HepG2 (cell line): ENCODE measurements around the gene VSX1. TPM values are rescaled to one million over a fixed set of nuclear protein-coding genes. Genes with fewer than 3 reads are reported as not detected.

Experiments used
- BCL6 ChIP-seq: IDR thresholded peaks from 2 replicates; pipeline ENCODE4 v1.6.1; 2016; ENCODE audit warnings: missing genetic modification reagents, missing compliant biosample characterization
- CREM ChIP-seq, 2 experiments: sonication (generic) in 1 of 2; formaldehyde crosslinking in 1 of 2; IDR thresholded peaks; 2 replicates each; pipeline versions ENCODE4 v1.4.0 to v1.6.1; 2016 to 2020; ENCODE audit warnings: antibody characterized with exemption in 1 of 2, mild to moderate bottlenecking in 1 of 2, missing genetic modification reagents in 1 of 2
- HNRNPL ChIP-seq: fragments of 200-400 bp; formaldehyde crosslinking; IDR thresholded peaks from 2 replicates; pipeline ENCODE4 v1.6.1; 2017; ENCODE audit warnings: mild to moderate bottlenecking, low read depth, low read length
- HOXA7 ChIP-seq: sonication (generic); formaldehyde crosslinking; IDR thresholded peaks from 2 replicates; pipeline ENCODE4 v1.8.1; 2022; ENCODE audit warnings: mild to moderate bottlenecking, missing genetic modification reagents, moderate library complexity
- MED1 ChIP-seq: sonication (generic); formaldehyde crosslinking; IDR thresholded peaks from 2 replicates; pipeline ENCODE4 v1.4.0; 2020; ENCODE audit warnings: missing genetic modification reagents
- NBN ChIP-seq: fragments of 450-650 bp; conservative IDR thresholded peaks from 2 replicates; pipeline ENCODE4 v1.6.1; 2017
- NCOR1 ChIP-seq: fragments of 200-600 bp; sonication (generic); IDR thresholded peaks from 2 replicates; pipeline ENCODE4 v1.7.0; 2017; ENCODE audit warnings: antibody characterized with exemption, low read length, borderline replicate concordance
- RXRA ChIP-seq: sonication (generic); formaldehyde crosslinking; IDR thresholded peaks from 2 replicates; pipeline ENCODE4 v1.5.1; 2020; ENCODE audit warnings: missing genetic modification reagents
- TBL1XR1 ChIP-seq: fragments of 150-350 bp; IDR thresholded peaks from 2 replicates; pipeline ENCODE4 v1.6.1; 2014; ENCODE audit warnings: borderline replicate concordance, low read length; ENCODE audit not compliant: partially characterized antibody
- TBX2 ChIP-seq: sonication (generic); formaldehyde crosslinking; IDR thresholded peaks from 2 replicates; pipeline ENCODE4 v1.5.0; 2020; ENCODE audit warnings: missing genetic modification reagents, mild to moderate bottlenecking, borderline replicate concordance
- TFE3 ChIP-seq: IDR thresholded peaks from 2 replicates; pipeline ENCODE4 v1.6.1; 2016
- WIZ ChIP-seq: sonication (generic); formaldehyde crosslinking; IDR thresholded peaks from 2 replicates; pipeline ENCODE4 v1.5.1; 2020; ENCODE audit warnings: mild to moderate bottlenecking, missing genetic modification reagents
- YEATS2 ChIP-seq: sonication (generic); formaldehyde crosslinking; IDR thresholded peaks from 2 replicates; pipeline ENCODE4 v1.4.0; 2020; ENCODE audit warnings: missing genetic modification reagents, borderline replicate concordance
- ZBTB7B ChIP-seq: sonication (generic); formaldehyde crosslinking; IDR thresholded peaks from 2 replicates; pipeline ENCODE4 v1.4.0; 2020; ENCODE audit warnings: missing genetic modification reagents
- ZFAT ChIP-seq: sonication (generic); formaldehyde crosslinking; conservative IDR thresholded peaks from 2 replicates; pipeline ENCODE4 v1.8.1; 2023; ENCODE audit warnings: missing genetic modification reagents, inconsistent platforms
- ZMAT3 ChIP-seq: sonication (generic); formaldehyde crosslinking; conservative IDR thresholded peaks from 2 replicates; pipeline ENCODE4 v1.7.0; 2021; ENCODE audit warnings: missing genetic modification reagents
- ZNF232 ChIP-seq: sonication (generic); formaldehyde crosslinking; IDR thresholded peaks from 2 replicates; pipeline ENCODE4 v1.4.0; 2020; ENCODE audit warnings: missing genetic modification reagents, borderline replicate concordance
- ZNF460 ChIP-seq: sonication (generic); formaldehyde crosslinking; IDR thresholded peaks from 2 replicates; pipeline ENCODE4 v1.5.1; 2020; ENCODE audit warnings: missing genetic modification reagents, mild to moderate bottlenecking, borderline replicate concordance
- ZNF547 ChIP-seq: sonication (generic); formaldehyde crosslinking; IDR thresholded peaks from 2 replicates; pipeline ENCODE4 v1.5.1; 2020; ENCODE audit warnings: mild to moderate bottlenecking, missing genetic modification reagents
- ZNF7 ChIP-seq: IDR thresholded peaks from 2 replicates; pipeline ENCODE4 v1.6.1; 2016; ENCODE audit warnings: missing biosample characterization, missing genetic modification reagents
- ZNF747 ChIP-seq: sonication (generic); formaldehyde crosslinking; IDR thresholded peaks from 2 replicates; pipeline ENCODE4 v1.8.1; 2023; ENCODE audit warnings: missing genetic modification reagents, mild to moderate bottlenecking, borderline replicate concordance
- ZNF75D ChIP-seq: sonication (generic); formaldehyde crosslinking; IDR thresholded peaks from 2 replicates; pipeline ENCODE4 v1.8.1; 2023; ENCODE audit warnings: missing genetic modification reagents, mild to moderate bottlenecking, borderline replicate concordance
- polyA plus RNA-seq, 8 experiments: library from polyadenylated mRNA; depleted of rRNA in 3 of 8; stranded (reverse) in 7 of 8; unstranded in 1 of 8; fragments of >200 nt; fragmentation: Illumina TruSeq in 4 of 8; extraction: Trizol in 4 of 8; gene quantifications; 2 replicates each; pipeline versions ENCODE4 v1.2.1 to v1.2.3, GENCODE V29; 2011 to 2016; ENCODE audit warnings: low read depth in 4 of 8, missing spikeins in 1 of 8, mixed read lengths in 1 of 8; ENCODE audit not compliant: insufficient read depth in 1 of 8
- total RNA-seq, 5 experiments: library from RNA; depleted of rRNA; stranded (reverse); fragments of >200 nt; fragmentation: Illumina TruSeq; extraction: Trizol; gene quantifications; 2 replicates each; pipeline ENCODE4 v1.2.3, GENCODE V29; 2016; ENCODE audit warnings: low read depth in 1 of 5
- TF ChIP-seq, protein P1 (sequence below): IDR thresholded peaks from 2 replicates; pipeline ENCODE4 v1.6.1; 2018; ENCODE audit warnings: missing genetic modification reagents, mild to moderate bottlenecking, missing compliant biosample characterization
- TF ChIP-seq, protein P2 (sequence below): sonication (generic); formaldehyde crosslinking; IDR thresholded peaks from 2 replicates; pipeline ENCODE4 v1.4.0; 2020; ENCODE audit warnings: mild to moderate bottlenecking, missing genetic modification reagents
- TF ChIP-seq, protein P3 (sequence below): IDR thresholded peaks from 2 replicates; pipeline ENCODE4 v1.6.1; 2016; ENCODE audit warnings: mild to moderate bottlenecking, missing biosample characterization, missing genetic modification reagents
- TF ChIP-seq, protein P4 (sequence below): IDR thresholded peaks from 2 replicates; pipeline ENCODE4 v1.6.1; 2016; ENCODE audit warnings: control low read depth

Gene VSX1
- total and polyA plus RNA-seq, 2 of the 13 experiments (the other 11 are each of a cell fraction or from before 2014, with no cell fraction given), result 0.04 TPM; not detected in 1

DNA sequence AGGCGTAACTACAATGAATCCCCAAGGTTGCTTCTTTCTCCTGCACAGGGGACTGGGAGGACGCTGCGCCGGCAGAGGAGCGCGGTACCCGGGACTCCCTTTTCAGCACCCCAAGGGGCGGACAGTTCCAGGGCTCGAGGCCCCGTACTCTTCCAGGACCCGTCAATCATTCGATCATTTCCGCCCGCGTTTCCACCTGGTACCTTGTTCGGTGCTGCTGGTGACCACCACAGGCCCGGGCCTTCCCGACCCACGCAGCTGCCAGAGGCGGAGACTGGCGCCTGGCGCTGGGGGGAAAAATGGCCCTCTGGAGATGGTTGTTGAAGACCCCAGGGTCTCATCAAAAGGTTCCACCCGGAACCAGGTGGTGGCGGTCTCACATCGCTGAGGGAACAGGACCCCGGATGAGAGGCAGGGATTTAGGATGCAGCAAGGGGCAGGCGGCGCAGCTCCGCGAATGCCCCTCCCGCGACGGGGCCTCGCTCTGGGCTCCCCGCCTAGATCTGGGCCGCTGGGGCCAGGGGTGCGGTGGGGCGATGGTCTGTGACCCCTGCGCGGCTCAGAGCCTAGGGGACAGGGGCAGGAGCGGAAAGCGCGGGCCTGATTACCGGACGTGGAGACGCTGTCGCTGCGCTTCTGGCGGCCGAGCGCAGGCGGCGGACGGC, 744 bp downstream of the VSX1 start (continued):
- TF ChIP-seq, protein P1, sequence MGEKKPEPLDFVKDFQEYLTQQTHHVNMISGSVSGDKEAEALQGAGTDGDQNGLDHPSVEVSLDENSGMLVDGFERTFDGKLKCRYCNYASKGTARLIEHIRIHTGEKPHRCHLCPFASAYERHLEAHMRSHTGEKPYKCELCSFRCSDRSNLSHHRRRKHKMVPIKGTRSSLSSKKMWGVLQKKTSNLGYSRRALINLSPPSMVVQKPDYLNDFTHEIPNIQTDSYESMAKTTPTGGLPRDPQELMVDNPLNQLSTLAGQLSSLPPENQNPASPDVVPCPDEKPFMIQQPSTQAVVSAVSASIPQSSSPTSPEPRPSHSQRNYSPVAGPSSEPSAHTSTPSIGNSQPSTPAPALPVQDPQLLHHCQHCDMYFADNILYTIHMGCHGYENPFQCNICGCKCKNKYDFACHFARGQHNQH (CRISPR knock-in tag), result 0 out of 2 replicates have a peak, but pooled peaks have one; percentile 49
- TF ChIP-seq NCOR1 (no peak), YEATS2 (CRISPR knock-in tag) (no peak), ZNF7 (CRISPR knock-in tag) (0 out of 2 replicates have a peak, but pooled peaks have one; percentile 37), ZNF232 (CRISPR knock-in tag) (peak; percentile 73; the same call in 1 of the 2 replicates), ZNF75D (0 out of 2 replicates have a peak, but pooled peaks have one; percentile 43), CREM (IDR thresholded peaks at IDR 0.05) (no peak), CREM (CRISPR knock-in tag; IDR thresholded peaks at IDR 0.05) (no peak), ZNF547 (CRISPR knock-in tag) (peak; percentile 72; the same call in 1 of the 2 replicates), WIZ (CRISPR knock-in tag) (peak; percentile 54; the same call in 1 of the 2 replicates), ZBTB7B (CRISPR knock-in tag) (0 out of 2 replicates have a peak, but pooled peaks have one; percentile 62), TBX2 (CRISPR knock-in tag) (peak; percentile 45), ZNF747 (CRISPR knock-in tag) (0 out of 2 replicates have a peak, but pooled peaks have one; percentile 35), RXRA (CRISPR knock-in tag) (peak; percentile 40; the same call in 1 of the 2 replicates), ZFAT (CRISPR knock-in tag) (no peak), HNRNPL (0 out of 2 replicates have a peak, but pooled peaks have one; percentile 28), TFE3 (CRISPR knock-in tag) (peak; percentile 70), BCL6 (CRISPR knock-in tag) (no peak), TBL1XR1 (no peak), ZMAT3 (CRISPR knock-in tag) (peak; percentile 54; the same call in 1 of the 2 replicates), NBN (no peak), ZNF460 (no peak), HOXA7 (CRISPR knock-in tag) (no peak), MED1 (CRISPR knock-in tag) (0 out of 2 replicates have a peak, but pooled peaks have one; percentile 22)
- TF ChIP-seq, protein P2, sequence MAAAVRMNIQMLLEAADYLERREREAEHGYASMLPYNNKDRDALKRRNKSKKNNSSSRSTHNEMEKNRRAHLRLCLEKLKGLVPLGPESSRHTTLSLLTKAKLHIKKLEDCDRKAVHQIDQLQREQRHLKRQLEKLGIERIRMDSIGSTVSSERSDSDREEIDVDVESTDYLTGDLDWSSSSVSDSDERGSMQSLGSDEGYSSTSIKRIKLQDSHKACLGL (CRISPR knock-in tag), result 0 out of 2 replicates have a peak, but pooled peaks have one; percentile 35
- TF ChIP-seq, protein P3, sequence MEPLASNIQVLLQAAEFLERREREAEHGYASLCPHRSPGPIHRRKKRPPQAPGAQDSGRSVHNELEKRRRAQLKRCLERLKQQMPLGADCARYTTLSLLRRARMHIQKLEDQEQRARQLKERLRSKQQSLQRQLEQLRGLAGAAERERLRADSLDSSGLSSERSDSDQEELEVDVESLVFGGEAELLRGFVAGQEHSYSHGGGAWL (CRISPR knock-in tag), result peak; percentile 63; the same call in 1 of the 2 replicates
- TF ChIP-seq, protein P4, sequence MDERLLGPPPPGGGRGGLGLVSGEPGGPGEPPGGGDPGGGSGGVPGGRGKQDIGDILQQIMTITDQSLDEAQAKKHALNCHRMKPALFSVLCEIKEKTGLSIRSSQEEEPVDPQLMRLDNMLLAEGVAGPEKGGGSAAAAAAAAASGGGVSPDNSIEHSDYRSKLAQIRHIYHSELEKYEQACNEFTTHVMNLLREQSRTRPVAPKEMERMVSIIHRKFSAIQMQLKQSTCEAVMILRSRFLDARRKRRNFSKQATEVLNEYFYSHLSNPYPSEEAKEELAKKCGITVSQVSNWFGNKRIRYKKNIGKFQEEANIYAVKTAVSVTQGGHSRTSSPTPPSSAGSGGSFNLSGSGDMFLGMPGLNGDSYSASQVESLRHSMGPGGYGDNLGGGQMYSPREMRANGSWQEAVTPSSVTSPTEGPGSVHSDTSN (CRISPR knock-in tag), result peak; percentile 78
